Measurements from ENCODE around the gene NOA1. TPM values are rescaled to one million over a fixed set of nuclear protein-coding genes. Genes with fewer than 3 reads are reported as not detected.
A peak's percentile ranks its signal among the peaks of the same experiment; 100 is the strongest.

The NOA1 gene
- total and polyA plus RNA-seq, 10 of the 15 experiments (the other 5 are each of a cell fraction or from before 2014, with no cell fraction given) = 3.2 to 34.0 (median 17.6) TPM

DNA sequence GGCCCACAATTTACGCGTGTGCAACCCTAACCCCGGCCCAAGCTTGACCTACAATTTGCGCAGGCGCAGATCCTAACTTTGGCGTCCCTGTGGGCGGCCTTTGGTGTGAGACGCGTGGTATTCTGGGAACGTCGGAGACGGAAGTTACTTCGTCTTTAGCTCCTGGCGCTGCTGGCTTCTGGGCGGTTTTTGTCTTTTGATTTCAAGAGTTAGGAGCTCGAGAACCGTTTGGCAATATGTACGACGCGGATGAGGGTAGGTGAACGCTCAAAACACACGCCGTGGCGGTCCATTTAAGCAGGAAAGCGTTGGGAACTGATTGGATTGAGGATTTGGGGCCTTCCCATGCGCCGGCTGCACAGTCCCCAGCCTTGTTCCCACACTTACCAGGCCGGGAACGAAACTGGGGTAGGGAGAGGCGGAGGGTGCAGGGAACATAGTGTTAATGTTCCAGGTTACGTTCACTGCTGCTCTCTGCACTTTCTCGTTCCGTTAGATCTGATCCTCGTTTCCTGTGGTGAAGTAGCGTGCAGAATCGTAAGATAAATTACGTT is 1.4 kb upstream of the NOA1 start, which contains the start of gene POLR2B (continued):
- TF ChIP-seq CHD4 (IDR thresholded peaks at IDR 0.05) (no peak), TARDBP (IDR thresholded peaks at IDR 0.05; ENCODE audit: borderline replicate concordance) (no peak), KAT2A (conservative IDR thresholded peaks at IDR 0.05; ENCODE audit: control insufficient read depth, low read depth, low read length) (no peak), CREM (IDR thresholded peaks at IDR 0.05; ENCODE audit: low read depth) (peak; percentile 82), TCF12 (IDR thresholded peaks at IDR 0.05; ENCODE audit: low read depth, low read length) (no peak), CEBPB (IDR thresholded peaks at IDR 0.05; ENCODE audit: borderline replicate concordance in 1 of 2, low read depth in 2 of 2, low read length in 2 of 2) (no peak), NR2C2 (IDR thresholded peaks at IDR 0.05; ENCODE audit: borderline replicate concordance, control insufficient read depth, insufficient read length, low read depth) (no peak), IKZF2 (IDR thresholded peaks at IDR 0.05) (peak; percentile 26 to 39; a peak in 2 of 4 replicates), ATF7 (IDR thresholded peaks at IDR 0.05; ENCODE audit: low read depth) (no peak), EGR1 (IDR thresholded peaks at IDR 0.05; ENCODE audit: borderline replicate concordance in 1 of 2, low read depth in 2 of 2, low read length in 2 of 2) (no peak), HDGF (IDR thresholded peaks at IDR 0.05) (0 out of 2 replicates have a peak, but pooled peaks have one; percentile 25), EP300 (IDR thresholded peaks at IDR 0.05; ENCODE audit: borderline replicate concordance in 1 of 2, control insufficient read depth in 1 of 2, low read depth in 2 of 2, low read length in 2 of 2) (0 out of 4 replicates have a peak, but pooled peaks of 1 of the 2 experiments have one; percentile 18), SMAD5 (IDR thresholded peaks at IDR 0.05; ENCODE audit: low read depth) (peak; percentile 95), MTA2 (IDR thresholded peaks at IDR 0.05; ENCODE audit: low read depth) (peak; percentile 6; the same call in 1 of the 2 replicates), JUND (IDR thresholded peaks at IDR 0.05; ENCODE audit: low read depth, low read length) (no peak), MEF2A (IDR thresholded peaks at IDR 0.05; ENCODE audit: insufficient read depth, low read depth, low read length) (no peak)
- TF ChIP-seq, protein P1, sequence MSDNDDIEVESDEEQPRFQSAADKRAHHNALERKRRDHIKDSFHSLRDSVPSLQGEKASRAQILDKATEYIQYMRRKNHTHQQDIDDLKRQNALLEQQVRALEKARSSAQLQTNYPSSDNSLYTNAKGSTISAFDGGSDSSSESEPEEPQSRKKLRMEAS (IDR thresholded peaks at IDR 0.05; ENCODE audit: low read depth, low read length) = peak; percentile 67; the same call in 1 of the 2 replicates
- TF ChIP-seq, protein P2, sequence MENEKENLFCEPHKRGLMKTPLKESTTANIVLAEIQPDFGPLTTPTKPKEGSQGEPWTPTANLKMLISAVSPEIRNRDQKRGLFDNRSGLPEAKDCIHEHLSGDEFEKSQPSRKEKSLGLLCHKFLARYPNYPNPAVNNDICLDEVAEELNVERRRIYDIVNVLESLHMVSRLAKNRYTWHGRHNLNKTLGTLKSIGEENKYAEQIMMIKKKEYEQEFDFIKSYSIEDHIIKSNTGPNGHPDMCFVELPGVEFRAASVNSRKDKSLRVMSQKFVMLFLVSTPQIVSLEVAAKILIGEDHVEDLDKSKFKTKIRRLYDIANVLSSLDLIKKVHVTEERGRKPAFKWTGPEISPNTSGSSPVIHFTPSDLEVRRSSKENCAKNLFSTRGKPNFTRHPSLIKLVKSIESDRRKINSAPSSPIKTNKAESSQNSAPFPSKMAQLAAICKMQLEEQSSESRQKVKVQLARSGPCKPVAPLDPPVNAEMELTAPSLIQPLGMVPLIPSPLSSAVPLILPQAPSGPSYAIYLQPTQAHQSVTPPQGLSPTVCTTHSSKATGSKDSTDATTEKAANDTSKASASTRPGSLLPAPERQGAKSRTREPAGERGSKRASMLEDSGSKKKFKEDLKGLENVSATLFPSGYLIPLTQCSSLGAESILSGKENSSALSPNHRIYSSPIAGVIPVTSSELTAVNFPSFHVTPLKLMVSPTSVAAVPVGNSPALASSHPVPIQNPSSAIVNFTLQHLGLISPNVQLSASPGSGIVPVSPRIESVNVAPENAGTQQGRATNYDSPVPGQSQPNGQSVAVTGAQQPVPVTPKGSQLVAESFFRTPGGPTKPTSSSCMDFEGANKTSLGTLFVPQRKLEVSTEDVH (IDR thresholded peaks at IDR 0.05; ENCODE audit: low read depth, partially characterized antibody) = no peak
- TF ChIP-seq, protein P3, sequence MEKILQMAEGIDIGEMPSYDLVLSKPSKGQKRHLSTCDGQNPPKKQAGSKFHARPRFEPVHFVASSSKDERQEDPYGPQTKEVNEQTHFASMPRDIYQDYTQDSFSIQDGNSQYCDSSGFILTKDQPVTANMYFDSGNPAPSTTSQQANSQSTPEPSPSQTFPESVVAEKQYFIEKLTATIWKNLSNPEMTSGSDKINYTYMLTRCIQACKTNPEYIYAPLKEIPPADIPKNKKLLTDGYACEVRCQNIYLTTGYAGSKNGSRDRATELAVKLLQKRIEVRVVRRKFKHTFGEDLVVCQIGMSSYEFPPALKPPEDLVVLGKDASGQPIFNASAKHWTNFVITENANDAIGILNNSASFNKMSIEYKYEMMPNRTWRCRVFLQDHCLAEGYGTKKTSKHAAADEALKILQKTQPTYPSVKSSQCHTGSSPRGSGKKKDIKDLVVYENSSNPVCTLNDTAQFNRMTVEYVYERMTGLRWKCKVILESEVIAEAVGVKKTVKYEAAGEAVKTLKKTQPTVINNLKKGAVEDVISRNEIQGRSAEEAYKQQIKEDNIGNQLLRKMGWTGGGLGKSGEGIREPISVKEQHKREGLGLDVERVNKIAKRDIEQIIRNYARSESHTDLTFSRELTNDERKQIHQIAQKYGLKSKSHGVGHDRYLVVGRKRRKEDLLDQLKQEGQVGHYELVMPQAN (conservative IDR thresholded peaks at IDR 0.05) = peak; percentile 66
- TF ChIP-seq, protein P4, sequence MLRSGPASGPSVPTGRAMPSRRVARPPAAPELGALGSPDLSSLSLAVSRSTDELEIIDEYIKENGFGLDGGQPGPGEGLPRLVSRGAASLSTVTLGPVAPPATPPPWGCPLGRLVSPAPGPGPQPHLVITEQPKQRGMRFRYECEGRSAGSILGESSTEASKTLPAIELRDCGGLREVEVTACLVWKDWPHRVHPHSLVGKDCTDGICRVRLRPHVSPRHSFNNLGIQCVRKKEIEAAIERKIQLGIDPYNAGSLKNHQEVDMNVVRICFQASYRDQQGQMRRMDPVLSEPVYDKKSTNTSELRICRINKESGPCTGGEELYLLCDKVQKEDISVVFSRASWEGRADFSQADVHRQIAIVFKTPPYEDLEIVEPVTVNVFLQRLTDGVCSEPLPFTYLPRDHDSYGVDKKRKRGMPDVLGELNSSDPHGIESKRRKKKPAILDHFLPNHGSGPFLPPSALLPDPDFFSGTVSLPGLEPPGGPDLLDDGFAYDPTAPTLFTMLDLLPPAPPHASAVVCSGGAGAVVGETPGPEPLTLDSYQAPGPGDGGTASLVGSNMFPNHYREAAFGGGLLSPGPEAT (IDR thresholded peaks at IDR 0.05; ENCODE audit: low read depth) = peak; percentile 58; the same call in 1 of the 2 replicates
- TF ChIP-seq, protein P5, sequence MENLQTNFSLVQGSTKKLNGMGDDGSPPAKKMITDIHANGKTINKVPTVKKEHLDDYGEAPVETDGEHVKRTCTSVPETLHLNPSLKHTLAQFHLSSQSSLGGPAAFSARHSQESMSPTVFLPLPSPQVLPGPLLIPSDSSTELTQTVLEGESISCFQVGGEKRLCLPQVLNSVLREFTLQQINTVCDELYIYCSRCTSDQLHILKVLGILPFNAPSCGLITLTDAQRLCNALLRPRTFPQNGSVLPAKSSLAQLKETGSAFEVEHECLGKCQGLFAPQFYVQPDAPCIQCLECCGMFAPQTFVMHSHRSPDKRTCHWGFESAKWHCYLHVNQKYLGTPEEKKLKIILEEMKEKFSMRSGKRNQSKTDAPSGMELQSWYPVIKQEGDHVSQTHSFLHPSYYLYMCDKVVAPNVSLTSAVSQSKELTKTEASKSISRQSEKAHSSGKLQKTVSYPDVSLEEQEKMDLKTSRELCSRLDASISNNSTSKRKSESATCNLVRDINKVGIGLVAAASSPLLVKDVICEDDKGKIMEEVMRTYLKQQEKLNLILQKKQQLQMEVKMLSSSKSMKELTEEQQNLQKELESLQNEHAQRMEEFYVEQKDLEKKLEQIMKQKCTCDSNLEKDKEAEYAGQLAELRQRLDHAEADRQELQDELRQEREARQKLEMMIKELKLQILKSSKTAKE (IDR thresholded peaks at IDR 0.05; ENCODE audit: low read depth, poor library complexity, severe bottlenecking) = peak; percentile 7
